Endothelial cell of hepatic sinusoid (primary cell): ENCODE data around the gene ABCC10.
"Not testable (repeated sequence)": the region's sequence is repeated elsewhere in the genome, so short reads cannot be mapped to it uniquely, and the experiment has no call there.

ENCODE experiments used
- in situ Hi-C: cut with HindIII; loops from 2 replicates; pipeline ENCODE4 v1.10.0; 2017; ENCODE audit warnings: low sequenced_read_pairs

Gene ABCC10

DNA sequence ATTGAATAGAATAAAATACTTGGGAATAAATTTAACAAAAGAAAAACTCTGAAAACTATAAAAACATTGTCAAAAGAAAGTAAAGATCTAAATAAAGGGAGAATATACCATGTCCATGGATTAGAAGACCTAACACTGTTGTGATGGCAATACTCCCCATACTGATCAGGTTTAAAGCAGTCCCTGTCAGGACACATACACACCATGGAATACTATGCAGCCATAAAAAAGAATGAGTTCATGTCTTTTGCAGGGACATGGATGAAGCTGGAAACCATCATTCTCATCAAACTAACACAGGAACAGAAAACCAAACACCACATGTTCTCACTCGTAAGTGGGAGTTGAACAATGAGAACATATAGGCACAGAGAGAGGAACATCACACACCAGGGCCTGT, 16.6 kb upstream of the ABCC10 start:
- in situ Hi-C loops, result not testable (repeated sequence)

DNA sequence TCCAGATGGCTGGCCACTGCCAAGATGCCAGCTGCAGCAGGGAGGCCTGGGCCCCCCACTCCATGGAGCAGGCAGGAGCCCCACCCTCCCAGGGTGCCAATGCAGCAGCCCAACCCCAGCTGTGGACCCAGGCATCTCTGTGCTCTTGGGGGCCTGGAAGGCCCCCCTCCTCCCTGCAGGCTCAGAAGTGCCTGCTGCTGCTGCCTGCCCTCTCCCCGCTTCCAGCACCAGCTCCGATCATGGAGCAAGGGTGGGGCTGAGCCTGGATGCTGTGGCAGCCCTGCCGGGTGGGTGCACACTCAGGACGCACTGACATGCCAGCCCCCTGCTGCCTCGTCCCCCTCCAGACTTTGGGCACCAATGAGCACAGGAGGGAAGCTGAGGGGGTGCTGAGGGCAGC, 14.8 kb upstream of the ABCC10 start:
- in situ Hi-C loops, result no loop called here

DNA sequence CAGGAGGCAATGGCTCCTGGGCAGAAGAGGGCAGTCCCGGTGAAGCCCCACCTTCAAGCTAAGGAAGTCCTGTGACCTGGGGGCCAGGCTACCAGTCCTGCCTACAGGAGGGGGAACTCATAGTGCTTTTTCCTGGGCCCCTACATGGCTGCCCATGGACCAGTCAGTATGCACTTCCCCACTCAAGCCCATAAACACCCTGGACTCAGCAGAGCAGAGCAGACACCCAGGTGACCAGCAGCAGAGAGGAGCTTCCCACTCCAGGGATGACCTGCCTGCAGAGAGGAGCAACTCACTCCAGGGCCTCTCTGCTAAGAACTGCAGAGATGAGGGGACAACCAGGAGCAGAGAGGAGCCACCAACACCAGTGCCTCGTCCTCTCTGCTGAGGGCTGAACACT, 14.3 kb upstream of the ABCC10 start:
- in situ Hi-C loops, result no loop called here

DNA sequence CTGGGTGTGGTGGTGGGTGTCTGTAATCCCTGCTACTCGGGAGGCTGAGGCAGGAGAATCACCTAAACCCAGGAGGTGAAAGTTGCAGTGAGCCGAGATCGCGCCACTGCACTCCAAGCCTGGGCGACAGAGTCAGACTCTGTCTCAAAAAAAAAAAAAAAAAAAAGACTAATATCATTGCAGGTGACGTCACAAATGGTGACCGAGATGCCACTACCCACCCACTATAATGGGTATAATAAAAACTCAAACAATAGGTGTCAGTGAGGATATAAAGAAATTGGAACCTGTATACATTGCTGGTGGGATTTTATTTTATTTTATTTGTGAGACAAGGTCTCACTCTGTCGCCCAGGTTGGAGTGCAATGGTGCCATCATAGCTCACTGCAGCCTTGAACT, 12.1 kb upstream of the ABCC10 start:
- in situ Hi-C loops, result not testable (repeated sequence)

DNA sequence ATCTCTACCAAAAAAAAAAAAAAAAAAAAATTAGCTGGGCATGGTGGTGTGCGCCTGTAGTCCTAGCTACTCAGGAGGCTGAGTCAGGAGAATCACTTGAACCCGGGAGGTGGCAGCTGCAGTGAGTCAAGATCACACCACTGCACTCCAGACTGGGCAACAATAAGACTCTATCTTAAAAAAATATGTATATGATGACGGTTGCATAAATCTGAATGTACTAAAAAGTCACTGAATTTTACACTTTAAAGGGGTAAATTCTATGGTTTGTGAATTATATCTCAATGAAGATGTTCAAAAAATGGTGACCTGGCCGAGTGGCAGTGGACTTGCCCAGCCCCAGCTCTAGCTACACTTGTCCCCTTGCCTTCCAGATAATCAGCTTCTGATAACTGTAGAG, 10.4 kb upstream of the ABCC10 start:
- in situ Hi-C loops, result no loop called here

DNA sequence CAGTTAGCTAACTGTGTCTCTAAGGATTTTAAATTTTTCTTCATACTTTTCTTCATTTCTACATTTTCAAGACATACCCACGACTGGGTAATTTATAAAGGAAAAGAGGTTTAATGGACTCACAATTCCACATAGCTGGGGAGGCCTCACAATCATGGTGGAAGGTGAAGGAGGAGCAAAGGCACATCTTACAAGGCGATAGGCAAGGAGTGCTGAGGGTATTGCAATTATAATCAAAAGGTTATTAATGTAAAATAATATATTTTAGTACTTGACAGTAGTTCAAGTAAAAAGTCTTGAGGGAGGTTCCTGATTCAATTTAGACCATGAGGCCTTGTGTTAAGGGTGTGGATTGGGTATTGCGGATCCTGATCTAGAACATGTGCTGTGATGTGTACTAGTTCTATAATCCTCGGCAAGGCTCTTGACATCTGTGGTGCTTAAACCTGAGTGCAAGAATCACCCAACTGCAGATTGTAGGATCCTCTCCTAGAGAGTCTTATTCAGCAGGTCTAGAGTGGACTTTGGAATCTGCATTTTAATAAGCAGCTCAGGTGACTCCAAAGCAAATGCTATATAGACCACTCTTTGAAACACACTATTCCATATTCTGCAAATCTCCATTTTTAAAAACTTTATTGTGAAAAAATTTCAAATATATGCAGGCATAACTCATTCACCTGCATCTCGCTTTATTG, 7.2 kb upstream of the ABCC10 start:
- in situ Hi-C loops, result no loop called here

DNA sequence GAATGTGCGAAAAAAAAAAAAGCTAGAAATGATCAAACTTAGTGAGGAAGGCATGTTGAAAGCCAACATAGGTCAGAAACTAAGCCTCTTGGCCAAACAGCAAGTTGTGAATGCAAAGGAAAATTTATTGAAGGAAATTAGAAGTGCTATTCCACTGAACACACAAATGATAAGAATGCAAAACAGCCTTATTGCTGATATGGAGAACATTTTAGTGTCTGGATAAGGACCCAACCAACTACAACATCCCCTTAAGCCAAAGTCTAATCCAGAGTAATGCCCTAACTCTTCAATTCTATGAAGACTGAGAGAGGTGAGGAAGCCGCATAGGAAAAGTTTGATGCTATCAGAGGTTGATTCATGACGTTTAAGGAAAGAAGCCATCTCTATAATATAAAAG, 5.5 kb upstream of the ABCC10 start:
- in situ Hi-C loops, result no loop called here

DNA sequence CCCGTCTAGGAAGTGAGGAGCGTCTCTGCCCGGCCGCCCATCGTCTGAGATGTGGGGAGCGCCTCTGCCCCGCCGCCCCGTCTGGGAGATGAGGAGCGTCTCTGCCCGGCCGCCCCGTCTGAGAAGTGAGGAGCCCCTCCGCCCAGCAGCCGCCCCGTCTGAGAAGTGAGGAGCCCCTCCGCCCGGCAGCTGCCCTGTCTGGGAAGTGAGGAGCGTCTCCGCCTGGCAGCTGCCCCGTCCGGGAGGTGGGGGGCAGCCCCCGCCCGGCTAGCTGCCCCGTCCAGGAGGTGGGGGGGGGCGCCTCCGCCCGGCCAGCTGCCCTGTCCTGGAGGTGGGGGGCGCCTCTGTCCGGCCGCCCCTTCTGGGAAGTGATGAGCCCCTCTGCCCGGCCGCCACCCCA, 2.3 kb upstream of the ABCC10 start:
- in situ Hi-C loops, result not testable (repeated sequence)

DNA sequence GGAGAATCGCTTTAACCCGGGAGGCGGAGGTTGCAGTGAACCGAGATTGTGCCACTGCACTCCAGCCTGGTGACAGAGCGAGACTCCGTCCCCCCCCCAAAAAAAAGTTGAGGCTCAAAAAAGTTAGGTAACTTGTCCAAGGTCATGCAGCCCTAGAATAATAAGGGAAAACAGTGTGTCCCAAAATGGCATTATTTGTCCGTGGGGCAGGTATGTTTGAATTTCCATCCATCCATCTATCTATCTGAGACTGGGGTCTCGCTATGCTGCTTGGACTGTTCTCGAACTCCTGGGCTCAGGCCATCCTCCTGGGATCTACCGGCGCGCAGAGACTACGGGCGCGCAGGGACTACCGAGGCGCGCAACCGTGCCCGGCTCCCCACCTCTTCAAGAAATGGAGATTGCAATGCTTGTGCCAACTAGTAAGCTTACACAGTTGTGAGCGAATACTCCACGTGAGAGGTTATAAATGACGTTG, 374 bp upstream of the ABCC10 start:
- in situ Hi-C loops, result no loop called here

DNA sequence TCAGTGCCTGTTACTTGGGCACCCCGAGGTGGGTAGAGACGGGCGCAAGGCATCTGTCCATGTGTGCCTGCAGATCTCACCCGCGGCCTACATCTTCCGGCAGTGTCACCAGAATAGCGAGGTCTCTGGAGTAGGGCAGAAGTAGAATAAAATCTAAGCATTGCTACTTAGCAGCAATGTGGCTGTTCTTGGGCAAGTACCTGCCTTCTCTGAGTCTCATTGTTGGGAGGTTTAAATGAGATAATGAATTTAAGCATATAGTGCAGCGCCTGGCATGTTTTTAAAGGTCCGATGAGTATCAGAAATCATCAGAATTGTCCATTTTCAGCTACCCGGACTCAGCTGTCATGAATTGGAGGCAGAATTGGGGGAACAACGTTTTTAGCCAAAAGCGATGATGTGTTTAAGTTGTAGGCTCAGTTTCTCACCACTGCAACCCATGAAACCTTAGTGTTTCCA, 800 bp downstream of the ABCC10 start:
- in situ Hi-C loops, result no loop called here

DNA sequence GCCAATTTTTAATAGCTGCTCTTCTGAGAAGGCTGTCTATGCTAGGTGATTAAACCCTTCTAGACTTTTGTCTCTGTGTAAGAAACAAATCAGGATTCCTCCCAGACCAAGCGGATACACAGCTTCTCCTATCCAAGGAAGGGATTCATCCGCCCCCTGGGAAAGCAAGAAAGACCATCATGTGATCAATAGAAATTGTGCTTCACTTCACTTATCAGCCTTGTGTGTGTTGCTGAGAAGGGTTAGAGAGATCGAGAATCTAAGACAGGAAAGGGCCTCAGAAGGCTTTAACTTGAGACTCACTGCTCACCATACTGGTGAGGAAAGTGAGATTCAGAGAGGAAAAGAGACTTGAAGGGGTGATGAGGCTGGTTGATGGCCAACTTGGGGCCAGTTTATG, 1.5 kb downstream of the ABCC10 start:
- in situ Hi-C loops, result no loop called here

DNA sequence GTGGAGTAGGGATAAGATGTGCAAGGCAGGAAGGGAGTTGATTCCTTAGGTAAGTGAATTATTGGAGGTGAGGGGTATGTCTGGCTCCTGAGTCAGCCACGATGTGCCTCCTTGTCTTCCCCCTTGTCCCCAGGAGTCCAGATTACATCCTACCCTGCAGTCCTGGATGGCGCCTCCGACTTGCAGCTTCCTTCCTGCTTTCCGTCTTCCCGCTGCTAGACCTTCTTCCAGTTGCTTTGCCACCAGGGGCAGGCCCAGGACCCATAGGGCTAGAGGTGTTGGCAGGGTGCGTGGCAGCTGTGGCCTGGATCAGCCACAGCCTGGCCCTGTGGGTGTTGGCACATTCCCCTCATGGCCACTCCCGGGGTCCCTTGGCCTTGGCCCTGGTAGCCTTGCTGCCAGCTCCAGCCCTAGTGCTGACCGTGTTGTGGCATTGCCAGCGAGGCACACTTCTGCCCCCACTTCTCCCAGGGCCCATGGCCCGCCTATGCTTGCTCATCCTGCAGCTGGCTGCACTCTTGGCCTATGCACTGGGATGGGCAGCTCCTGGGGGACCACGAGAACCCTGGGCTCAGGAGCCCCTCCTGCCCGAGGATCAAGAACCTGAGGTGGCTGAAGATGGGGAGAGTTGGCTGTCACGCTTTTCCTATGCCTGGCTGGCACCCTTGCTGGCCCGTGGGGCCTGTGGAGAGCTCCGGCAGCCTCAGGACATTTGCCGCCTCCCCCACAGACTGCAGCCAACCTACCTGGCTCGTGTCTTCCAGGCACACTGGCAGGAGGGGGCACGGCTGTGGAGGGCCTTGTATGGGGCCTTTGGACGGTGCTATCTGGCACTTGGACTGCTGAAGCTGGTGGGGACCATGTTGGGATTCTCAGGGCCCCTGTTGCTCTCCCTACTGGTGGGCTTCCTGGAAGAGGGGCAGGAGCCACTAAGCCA, 4.9 kb downstream of the ABCC10 start:
- in situ Hi-C loops, result no loop called here

DNA sequence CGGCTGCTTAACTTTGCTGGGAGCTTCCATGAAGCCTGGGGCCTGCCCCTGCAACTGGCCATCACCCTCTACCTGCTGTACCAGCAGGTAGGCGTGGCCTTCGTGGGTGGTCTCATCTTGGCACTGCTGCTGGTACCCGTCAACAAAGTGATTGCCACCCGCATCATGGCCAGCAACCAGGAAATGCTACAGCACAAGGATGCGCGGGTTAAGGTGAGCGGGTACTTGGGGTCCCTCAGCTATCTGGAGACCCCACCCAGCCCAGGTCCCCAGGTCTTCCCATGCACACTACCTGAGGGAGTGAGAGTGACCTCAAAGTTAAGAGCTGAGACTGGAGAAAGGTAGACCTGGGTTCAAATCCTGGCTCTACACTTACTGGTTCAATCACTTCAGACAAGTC, 5.8 kb downstream of the ABCC10 start:
- in situ Hi-C loops, result no loop called here

DNA sequence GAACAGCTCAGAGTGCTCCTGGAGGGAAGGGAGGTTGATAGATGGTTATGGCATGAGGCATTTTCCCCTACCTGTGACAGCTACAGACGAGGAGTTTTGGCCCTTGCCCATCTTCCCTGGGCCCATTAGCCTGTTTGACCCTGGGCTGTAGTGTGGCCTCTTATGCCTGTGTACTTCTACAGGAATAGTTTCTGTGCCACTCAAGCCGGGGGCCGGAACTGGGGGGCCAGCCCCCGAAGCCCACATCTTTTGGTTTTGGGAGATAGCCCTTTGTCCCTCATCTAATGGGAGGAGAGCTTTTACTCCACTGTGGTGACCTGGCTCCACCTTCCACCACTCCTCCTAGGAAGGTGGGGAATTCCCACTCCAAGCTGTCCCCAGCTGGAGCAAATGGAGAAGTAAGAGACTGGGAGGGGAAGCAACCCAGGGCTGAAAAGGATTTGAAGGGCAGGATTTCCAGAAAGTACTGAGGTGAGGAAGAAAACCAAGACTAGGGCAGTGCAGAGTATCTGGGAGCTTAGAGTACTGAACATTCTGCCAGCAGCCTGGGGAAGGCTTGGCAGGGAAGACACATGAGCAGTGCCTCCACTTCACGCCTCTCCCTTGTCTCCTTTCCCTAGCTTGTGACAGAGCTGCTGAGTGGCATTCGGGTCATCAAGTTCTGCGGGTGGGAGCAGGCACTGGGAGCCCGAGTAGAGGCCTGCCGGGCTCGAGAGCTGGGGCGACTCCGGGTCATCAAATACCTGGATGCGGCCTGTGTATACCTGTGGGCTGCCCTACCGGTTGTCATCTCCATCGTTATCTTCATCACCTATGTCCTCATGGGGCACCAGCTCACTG, 6.9 kb downstream of the ABCC10 start:
- in situ Hi-C loops, result no loop called here

DNA sequence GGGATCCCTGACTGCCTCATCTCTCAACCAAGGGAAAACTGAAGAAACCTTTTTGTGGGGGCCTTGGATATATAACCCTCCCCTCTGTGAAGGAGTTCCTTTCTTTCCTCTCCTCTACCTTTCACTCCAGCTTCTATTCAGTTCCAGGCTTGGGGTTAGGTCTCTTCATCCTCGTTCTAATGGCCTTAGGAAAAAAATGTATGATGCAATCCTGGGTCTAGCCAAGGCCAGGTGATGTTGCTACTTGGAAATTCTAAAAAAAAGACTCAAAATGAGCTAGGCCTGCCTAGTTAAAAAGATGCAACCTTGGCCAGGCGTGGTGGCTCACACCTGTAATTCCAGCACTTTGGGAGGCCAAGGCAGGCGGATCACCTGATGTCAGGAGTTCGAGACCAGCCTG, 7.6 kb downstream of the ABCC10 start:
- in situ Hi-C loops, result no loop called here

DNA sequence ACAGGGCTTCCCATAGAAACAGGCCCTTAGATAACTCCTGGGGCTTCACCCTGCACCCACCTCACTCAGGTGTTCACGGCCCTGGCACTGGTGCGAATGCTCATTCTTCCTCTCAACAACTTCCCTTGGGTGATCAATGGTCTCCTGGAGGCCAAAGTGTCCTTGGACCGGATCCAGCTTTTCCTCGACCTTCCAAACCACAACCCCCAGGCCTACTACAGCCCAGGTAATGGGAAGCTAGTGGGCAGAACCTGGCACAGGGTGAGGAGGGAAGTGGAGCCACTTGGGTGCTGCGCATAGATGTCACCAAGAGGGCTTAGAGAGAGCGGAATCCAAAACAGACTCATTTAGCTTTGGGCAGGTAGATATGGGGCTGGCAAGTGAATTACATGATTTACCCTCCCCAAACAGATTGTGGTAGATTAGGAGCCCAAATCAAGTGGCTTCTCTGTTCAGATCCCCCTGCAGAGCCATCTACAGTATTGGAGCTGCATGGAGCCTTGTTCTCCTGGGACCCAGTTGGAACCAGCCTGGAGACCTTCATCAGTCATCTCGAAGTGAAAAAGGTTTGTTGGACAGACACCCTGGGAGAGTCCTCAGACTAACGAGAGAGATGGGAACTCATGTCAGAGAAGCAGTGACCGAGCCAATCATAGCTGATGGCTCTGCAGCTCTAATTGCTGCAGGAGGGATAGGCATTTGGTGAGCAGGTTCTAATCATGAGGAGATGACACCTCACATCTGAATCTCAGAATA, 8.5 kb downstream of the ABCC10 start:
- in situ Hi-C loops, result no loop called here

DNA sequence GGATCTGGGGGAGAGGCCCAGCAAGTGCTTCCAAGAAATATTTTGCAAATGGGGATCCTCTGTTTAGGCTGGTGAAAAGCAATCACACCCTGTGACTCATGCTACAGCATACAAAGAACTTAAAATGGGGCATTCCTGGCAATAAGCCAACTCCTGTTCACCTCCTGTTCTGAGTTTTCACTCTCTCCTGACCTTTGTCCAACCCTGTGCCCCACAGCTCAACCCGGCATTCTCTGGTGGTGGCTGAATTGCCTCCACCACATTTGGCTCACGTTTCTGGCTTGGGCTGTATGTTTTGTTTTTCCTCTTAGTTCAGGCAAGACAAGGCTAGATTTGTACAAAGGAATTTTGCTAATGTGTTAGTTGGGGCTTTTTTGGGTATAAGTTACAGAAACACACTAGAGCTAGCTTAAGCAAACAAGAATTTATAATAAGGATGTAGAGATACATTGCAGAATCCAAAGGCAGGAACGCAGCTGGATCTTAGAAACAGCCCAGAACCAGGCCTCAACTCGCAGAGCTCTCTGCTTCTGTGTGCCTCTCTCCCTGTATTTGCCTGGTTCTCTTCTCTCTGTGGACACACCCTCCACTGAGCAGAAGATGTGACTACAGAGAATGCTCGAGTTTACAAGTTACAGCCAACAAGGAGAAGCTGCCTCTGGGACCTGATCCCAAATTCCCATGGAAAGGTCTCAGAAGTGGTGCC, 9.4 kb downstream of the ABCC10 start:
- in situ Hi-C loops, result no loop called here

DNA sequence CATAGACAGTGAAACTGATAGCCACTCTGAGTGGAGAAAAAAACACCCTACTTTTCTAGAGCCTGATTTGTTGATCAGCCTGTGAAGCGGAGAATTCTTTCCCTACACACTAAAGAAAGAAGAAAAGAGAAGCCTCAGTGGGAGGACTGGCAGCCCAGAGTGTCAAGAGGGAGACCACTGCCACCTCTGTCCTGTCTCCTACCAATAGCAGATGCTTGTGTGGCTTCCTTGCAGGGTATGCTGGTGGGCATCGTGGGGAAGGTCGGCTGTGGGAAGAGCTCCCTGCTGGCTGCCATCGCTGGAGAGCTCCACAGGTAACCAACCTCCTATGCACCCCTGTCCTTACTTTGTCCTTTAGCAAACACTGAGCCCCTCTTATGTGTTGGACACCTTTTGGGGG, 10.4 kb downstream of the ABCC10 start:
- in situ Hi-C loops, result no loop called here

DNA sequence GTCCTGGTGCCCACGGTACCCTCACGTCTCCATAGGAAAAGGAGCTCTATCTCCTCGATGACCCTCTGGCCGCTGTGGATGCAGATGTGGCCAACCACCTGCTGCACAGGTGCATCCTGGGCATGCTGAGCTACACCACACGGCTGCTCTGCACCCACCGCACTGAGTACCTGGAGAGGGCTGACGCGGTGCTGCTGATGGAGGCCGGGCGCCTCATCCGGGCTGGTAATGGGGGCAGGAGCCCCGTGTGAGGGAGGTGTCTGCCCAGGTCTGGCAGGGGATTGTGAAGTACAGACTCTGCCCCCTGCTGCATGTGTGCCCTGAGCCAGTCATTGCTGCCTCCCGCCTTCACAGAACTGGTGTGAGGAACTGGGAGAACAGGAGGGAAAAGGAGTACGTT, 15.6 kb downstream of the ABCC10 start:
- in situ Hi-C loops, result loop anchor here (5.0 to 10.0 kb wide), 2 partner anchors 61 to 62 kb away; no protein-coding TSS in a partner anchor

DNA sequence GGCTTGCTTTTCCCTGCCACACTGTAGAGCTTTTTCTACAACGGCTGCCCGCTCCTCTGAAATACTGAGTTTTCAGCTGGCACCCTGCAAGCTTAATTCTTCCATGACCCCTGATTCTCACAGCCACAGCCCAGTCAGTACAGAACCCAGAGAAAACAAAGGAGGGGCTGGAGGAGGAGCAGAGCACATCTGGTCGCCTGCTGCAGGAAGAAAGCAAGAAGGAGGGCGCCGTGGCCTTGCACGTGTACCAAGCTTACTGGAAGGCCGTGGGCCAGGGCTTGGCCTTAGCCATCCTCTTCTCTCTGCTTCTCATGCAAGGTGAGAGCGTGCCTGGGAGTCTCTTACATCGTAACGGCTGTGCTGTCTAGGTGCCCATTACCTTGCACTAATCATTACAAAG, 16.7 kb downstream of the ABCC10 start:
- in situ Hi-C loops, result loop anchor here (5.0 to 10.0 kb wide), 2 partner anchors 61 to 62 kb away; no protein-coding TSS in a partner anchor
